GM19035 (cell line): ENCODE results near the gene ATPAF1.
A peak's percentile ranks its signal among the peaks of the same experiment; 100 is the strongest.
"Not testable (repeated sequence)": the region's sequence is repeated elsewhere in the genome, so short reads cannot be mapped to it uniquely, and the experiment has no call there.

Source experiments
- ATAC-seq: cut with Tn5 transposase; IDR thresholded peaks from one replicate; pipeline ENCODE4 v1.9.1; 2021; ENCODE audit not compliant: unreplicated experiment

The ATPAF1 gene, protein sequence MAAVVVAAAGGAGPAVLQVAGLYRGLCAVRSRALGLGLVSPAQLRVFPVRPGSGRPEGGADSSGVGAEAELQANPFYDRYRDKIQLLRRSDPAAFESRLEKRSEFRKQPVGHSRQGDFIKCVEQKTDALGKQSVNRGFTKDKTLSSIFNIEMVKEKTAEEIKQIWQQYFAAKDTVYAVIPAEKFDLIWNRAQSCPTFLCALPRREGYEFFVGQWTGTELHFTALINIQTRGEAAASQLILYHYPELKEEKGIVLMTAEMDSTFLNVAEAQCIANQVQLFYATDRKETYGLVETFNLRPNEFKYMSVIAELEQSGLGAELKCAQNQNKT

DNA sequence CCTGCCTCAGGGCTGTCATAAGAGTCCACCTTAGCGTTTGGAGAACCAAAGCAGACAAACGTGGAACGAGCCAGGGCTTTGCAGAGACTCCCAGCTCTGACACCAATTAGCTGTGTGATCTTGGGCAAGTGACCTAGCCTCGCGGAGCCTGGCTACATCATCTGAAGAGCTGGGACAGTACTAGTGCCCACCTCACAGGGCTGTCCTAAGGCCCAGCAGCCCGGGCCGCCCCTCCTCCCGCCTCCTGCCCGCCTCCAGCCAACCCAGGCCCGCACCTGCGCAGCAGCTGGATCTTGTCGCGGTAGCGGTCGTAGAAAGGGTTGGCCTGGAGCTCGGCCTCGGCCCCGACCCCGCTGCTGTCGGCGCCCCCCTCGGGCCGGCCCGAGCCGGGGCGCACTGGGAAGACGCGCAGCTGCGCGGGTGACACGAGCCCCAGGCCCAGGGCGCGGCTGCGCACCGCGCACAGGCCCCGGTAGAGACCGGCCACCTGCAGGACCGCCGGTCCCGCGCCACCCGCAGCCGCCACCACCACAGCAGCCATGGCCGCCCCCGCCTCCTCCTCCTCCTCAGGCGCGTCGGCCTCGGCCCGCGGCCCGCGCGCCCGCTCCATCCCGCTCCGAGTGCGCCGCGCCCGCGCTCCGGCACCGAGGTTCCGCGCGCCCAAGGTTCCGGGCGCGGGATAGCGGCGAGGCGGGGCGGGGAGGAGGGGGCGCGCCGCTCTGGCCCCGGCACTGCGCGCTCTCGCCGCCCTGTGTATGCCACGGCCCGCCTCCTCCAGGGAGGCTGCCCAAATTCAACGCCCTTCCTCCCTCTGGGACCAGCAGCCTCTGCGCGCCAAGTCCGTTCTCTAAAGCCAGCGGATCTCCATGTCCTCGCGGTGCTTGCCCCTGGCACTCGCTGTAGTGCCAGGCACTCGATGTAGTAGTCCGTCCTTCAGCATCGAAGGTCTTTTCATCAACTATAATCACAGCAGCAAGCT is at the start of gene ATPAF1:
TSS of gene ATPAF1 (minus strand) at position 583 of the 979 bp plus-strand sequence. CDS start at position 541, 42 bp downstream.
- ATAC-seq, result peak; percentile 77

DNA sequence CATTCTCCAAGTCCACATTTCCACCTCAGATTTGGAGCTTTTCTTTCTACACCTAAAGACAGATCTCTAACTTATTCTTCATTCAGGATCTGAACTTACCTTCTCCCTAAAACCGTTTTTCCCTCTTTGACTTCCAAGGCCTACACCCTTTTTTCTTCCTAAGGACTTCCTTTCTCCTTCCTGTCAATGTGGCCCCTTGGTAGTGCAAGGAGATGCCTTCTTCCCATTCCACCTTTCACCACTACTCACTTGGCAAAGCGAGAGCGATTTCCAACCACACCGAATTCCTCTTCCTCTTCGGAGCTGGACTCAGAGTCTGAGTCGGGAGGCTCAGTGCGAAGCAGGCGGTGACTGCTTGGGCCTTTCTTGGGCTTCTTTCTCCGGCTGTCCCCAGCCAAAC is 49.5 kb upstream of the ATPAF1 start:
- no peak for ATAC-seq

DNA sequence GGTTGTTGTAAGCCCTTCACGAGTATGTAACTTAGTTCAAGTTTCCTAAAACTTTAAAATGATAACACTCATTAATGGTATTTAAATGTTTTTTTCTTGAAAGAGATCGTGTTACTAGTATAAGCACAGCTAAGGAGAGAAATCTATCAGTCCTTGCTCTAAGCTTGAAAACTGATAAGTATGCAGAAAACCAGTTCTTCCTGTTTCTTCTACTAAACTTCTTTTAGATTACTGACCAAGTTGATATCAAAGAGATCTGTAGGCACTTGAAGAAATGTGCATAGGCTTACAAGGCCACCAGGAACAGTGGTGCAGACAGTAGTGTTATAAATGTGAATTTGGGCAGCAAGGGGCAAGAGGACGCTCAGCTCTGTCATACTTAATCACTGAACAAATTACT is 46.8 kb upstream of the ATPAF1 start:
- ATAC-seq, result no peak

DNA sequence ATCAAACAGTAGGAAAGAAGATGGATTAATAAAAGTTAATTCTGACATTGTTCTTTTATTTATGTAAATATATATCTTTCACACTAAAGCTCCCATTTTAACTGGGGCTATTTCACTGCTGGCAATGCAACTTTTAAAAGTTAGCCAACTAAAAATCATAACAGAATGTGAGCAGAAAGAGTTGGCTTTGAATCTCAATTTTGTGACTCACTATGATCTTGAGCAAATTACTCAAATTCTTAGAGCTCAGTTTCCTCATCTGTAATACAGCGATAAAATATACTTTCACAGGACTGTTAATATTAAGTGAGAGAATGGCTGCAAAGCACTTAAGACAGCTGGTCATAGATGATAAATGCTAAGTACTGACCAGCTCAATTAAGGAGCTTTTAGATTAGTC is 40.0 kb upstream of the ATPAF1 start:
- no peak for ATAC-seq

DNA sequence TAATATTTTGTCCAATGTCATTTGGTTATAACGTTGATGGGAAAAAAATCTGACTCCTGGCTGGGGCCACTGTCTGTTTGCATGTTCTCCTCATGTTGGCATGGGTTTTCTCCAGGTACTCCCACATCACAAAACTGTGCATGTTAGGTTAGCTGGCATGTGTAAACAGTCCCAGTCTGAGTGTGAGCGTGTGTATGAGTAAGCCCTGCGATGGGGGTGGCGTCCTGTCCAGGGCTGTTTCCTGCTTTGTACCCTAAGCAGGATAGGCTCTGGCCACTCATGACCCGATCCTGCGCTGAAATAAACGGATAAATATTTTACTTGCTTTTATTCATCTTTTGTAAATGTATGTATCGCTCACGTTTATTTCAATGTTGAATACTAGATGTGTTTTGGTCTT is 37.2 kb upstream of the ATPAF1 start:
- no peak for ATAC-seq

DNA sequence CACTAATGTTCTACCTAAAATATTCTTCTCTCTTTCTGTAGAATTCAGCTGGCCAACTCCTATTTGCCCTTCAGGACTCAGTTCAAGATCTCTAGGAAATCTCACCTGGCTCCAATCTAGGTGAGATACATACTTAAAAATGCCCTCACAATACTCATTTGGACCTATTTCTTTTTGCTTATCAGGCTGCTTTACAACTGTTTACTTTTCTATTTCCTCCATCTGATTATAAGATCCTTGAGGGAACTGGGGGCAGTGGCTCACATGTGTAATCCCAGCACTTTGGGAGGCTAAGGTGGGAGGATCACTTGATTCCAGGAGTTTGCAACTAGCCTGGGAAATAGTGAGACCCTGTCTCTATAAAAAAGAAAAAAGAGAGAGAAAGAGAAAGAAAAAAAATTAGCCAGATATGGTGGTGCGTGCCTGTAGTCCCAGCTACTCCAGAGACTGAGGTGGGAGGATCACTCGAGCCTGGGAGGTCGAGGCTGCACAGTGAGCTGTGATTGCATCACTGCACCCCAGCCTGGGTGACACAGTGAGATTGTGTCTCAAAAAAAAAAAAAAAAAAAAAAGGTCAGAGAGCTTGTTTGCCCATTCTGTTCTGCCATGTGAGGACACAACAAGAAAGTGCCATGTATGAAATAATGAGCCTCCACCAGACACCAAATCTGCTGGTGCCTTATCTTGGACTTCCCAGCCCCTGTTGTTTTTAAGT is 35.9 kb upstream of the ATPAF1 start:
- ATAC-seq, result no peak

DNA sequence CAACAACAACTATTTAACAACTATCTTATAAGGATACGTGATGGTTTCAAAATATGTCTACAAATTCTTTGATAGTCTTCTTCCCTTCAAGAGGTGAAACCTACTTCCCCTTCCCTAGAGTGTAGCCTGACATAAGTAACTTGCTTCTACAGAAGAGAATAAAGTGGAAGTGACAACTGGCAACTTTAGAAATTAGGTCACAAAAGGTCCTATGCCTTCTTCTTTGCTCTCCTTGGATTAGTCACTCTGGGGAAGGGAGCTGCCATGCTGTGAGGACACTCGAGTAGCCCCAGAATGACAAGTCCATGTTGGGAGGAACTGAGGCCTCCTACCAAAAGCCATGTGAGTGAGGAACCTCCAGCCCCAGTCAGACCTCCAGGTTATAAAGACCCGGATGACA is 31.5 kb upstream of the ATPAF1 start:
- ATAC-seq, result no peak

DNA sequence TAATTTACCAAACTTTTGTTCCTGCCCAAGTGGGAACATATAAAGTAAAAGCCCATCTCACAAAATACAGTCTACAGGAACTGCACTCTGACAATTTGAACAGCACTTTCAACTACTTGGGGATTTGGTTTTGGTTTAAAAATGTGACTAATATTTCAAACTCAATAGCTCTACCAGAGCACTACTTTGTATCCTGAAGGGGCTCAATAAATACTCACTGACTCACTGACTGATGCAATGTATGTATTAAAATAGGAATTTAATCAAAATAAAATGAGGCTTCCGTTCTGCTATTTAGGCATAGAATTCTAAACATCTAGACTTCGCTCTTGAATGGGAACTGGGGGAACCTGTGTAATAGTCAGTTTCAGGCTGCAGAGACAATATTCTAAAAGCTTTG is 28.9 kb upstream of the ATPAF1 start:
- ATAC-seq, result no peak

DNA sequence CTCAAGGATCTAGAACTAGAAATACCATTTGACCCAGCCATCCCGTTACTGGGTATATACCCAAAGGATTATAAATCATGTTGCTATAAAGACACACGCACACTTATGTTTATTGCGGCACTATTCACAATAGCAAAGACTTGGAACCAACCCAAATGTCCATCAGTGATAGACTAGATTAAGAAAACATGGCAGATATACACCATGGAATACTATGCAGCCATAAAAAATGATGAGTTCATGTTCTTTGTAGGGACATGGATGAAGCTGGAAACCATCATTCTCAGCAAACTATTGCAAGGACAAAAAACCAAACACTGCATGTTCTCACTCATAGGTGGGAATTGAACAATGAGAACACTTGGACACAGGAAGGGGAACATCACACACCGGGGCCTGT is 26.5 kb upstream of the ATPAF1 start:
- not testable (repeated sequence) for ATAC-seq

DNA sequence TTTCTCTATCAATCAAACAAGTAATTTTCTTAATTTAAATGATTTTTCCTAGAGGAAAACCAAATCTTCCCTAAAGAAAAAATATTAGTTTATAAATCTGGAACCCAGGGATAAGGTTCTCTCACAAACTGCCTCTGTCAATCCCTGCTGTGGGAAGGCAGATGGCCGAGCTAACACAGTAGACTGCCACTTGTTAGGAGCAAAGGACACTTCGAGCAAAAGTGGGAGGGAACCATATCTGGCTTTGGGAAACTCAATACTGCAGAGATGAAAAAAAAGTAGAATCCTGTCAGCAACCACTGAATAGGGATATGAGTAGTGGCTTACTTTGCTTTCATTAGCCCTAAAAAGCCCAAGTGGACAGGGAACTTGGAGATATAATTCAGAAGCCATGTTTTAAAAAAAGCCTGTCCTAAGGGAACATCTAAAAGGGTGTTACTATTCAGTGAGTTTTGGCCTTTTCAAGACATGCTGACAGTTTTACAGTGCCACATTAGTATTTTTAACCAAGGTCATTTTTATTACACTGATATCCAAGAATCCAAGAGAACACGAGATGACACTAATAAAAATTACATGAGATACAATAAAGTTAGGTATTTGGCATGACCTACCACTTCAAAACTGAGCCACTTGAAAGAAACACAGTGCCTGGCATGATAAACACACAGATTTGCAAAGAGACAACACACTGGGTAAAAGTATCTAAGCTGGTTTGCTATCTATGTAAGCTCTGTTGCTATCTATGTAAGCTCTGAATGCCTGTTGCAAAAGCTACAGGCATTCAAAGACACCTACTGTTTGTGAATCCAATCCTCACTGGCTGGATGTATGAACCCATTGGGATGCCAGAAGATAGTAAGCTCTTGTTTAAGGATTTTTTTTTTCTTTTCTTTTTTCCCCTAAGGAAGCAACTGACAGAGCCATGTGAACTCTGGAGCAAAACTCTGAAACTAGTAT is 24.9 kb upstream of the ATPAF1 start:
- ATAC-seq, result no peak

DNA sequence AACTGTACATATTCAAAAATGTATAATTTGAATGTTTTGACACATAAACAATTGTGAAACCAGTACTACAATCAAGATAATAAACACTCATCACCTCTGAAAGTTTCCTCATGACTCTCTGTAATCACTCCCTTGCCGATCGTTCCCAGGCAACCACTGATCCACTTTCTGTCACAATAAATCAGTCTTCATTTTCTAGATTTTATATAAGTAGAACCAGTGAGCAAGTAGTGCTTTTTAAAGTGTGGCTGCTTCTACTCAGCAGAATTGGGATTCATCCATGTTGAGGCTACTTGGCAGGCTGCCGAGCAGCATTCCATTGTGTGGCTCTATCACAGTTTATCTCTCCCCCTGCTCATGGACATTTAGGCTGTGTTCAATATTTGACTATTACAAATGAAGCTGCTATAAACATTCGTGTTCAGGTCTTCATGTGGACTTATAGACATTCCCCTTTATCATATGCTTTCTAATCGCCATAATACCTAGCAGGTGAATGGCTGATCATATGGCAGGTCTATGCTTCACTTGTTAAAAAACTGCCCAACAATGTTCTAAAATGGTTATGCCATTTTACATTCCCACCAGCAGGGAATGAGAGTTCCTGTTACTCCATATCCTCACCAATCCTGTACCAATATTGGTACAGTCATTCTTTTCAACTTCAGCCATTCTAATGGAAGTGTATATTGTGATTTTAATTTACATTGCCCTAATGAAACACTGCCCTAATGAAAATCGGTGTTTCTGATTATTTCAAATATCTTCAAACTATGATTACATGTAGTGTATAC is 24.0 kb upstream of the ATPAF1 start:
- ATAC-seq, result no peak

DNA sequence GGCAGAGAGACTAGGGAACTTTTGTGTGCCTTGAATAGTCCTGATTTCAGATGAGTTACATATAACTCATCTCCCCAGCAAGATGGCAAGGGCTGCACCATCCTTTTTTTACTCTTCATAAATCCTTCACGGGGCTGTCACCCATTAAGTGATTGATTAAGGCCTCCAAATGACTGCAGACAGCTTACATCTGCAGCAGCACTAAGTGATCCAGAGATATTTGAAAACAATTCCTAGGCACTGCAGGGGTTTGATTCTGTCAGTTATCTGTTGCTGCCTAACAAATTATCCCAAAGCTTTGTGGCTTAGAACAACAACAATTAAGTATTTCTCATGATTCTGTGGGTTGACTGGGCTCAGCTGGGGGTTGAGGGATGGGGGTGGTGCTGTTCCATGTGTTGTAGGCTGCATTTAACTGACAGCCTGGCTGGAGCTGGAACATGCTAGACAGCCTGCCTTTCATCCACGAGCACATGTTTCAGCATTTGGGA is 22.8 kb upstream of the ATPAF1 start:
- ATAC-seq, result no peak

DNA sequence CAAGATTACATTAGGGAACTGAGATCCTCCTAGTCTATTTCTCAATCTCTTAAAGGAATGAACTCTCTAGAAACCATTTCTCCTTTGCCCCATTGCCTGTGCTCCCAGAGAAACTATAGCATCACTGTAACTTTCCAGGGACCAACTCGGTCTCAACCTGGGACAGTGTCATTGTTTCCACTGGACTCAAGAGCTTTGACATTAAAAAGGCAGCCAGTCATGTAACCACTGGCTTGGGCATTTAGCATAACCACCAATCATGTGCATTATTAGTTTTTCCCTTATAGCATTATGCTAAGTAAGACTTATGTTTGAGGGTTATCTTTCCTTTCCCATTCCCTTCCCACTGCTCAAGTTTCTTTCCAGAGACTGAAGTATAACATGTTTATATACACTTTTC is 21.7 kb upstream of the ATPAF1 start:
- no peak for ATAC-seq

DNA sequence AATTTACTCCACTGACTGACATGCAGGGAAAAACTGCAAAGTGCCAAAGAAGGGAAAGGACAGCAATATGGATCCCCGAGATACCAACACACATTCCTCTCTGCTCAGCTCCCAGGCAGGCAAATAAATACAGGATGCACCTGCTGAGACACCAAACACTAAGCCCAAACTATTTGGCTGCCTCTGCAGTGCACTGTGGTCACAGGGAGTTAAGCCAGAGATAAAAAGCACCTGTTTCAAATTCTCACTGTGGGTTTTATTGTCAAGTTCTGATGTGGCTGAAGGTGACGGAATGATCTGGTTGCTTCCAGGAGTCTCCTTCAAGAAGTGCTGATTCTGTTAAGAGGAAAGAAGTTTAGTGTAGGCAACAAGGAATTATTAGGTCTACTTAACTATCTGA is 21.2 kb upstream of the ATPAF1 start:
- no peak for ATAC-seq

DNA sequence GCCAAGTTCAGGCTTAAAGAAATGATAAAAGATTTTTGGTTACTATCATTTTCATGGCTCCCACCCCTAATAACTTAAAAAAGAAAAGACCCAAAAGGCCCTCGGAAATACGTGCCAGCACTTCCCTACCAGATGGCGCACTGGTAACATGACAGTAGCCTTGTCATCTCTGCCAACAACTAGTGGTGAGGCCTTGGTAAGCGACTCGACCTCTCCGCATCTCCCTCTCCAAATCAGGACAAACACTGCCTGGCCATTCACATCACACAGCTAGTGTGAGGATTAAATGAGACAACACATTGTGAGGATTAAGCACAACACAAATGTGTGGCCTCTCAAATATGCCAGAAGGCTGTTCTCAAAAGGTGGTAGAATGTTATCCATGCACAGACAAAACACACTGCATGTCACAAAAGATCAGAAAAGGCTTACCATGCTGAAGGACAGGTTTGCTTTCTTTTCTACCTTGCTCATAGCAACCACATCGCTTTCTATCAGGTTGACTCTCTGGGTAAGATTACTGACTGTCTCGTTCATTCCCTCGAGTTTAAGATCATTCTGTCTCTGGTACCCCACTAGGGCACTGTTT is 19.9 kb upstream of the ATPAF1 start:
- ATAC-seq, result no peak

DNA sequence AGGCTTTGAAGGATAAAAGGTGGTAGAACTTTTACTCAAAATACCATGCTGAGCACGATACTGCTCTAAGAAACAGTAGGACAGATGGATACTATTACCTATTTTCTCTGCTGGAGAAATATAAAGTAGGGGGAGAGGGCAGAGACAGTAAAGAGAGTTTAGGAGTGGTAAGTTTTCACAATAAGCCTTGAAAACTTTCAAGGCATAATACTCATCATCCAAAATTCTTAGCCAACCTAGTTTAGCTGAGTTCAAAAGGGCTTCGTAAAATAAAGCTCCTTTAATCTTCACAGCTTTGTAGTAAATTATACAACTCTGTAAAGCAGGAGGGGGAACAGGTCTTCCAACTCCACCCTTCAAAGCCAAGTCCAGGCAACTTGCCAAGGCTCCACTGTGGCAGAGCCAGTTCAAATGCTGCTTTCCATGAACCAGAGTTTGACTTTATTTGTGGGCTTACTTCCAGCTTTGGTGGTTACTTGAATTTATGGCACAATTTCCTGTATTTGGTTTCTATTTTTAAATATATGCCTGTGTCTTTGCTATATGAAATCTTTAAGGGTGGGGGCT is 19.0 kb upstream of the ATPAF1 start:
- no peak for ATAC-seq

DNA sequence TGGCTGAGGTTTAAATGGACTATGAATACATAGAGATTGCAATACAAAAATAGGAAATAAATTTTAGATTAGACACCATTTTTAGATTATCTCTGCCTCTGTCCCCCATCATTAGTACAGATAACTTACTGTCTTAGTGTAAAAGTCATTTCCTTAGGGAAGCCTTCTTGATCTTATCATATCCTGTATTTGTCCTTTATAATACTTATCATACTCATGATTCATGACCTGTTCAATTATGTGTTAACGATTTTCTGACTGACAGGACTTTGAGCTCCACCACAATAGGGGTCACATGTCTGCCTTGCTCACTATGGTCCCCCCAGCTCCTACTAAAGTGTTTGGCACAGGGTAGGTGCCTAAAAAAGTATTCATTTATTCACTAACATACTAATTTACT is 18.1 kb upstream of the ATPAF1 start:
- ATAC-seq, result no peak

DNA sequence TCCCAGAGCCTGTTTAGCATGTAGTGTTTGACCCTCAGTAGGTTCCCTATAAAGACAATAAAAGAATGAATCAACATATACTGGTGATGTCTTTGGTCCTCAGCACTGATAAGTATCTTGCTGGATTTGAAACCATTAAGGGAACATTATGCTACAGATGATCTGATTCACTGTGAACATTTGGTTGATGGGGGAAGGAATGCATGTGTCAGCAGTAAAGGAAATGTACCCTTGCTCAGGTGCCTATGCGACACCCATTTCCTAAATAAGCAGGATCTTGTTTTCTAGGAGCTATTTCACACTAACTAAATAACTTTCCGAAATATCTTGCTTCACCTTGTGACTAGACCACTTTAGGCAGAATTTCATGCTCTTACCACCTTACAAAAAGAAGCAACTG is 16.5 kb upstream of the ATPAF1 start:
- no peak for ATAC-seq

DNA sequence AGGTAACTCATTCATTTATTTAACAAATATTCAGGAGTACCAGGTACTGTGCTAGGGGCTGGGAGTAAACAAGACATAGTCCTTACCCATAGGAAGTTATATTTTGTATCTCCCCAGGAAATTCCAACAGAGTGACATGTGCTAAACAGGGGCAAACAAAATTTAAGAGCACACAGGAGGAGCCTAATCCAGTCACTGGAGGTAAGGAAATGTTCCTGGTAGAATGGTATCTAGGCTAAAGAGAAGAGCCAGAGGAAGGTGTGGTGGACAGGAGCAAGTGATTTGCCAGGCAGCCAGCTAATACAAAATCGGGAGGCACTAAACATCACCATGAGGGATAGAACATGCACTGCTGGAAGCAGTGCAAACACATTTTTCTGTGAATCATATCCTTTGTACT is 13.9 kb upstream of the ATPAF1 start:
- no peak for ATAC-seq
